IPS-18a (cell line): ENCODE results near the gene RHO.
"Not testable (repeated sequence)": the region's sequence is repeated elsewhere in the genome, so short reads cannot be mapped to it uniquely, and the experiment has no call there.

ENCODE experiments used
- H3K27ac ChIP-seq: one replicate; pipeline ENCODE4 v1.5.1; 2013; ENCODE audit warnings: low read length
- H3K27me3 ChIP-seq: one replicate; pipeline ENCODE4 v1.6.1; 2013; ENCODE audit warnings: mild to moderate bottlenecking, low read length; ENCODE audit not compliant: control insufficient read depth, insufficient read depth
- H3K36me3 ChIP-seq: one replicate; pipeline ENCODE4 v1.6.1; 2013; ENCODE audit warnings: low read depth, low read length; ENCODE audit not compliant: control insufficient read depth
- H3K4me1 ChIP-seq: one replicate; pipeline ENCODE4 v1.6.1; 2013; ENCODE audit warnings: low read depth, low read length; ENCODE audit not compliant: control insufficient read depth
- H3K4me3 ChIP-seq: one replicate; pipeline ENCODE4 v1.5.1; 2013; ENCODE audit warnings: low read length
- H3K9ac ChIP-seq: one replicate; pipeline ENCODE4 v1.6.1; 2013; ENCODE audit warnings: mild to moderate bottlenecking, low read length, moderate library complexity
- H3K9me3 ChIP-seq: one replicate; pipeline ENCODE4 v1.6.1; 2013; ENCODE audit warnings: low read depth, low read length; ENCODE audit not compliant: control insufficient read depth

RHO gene

GRCh38 chr3:129490273-129490675, 38.2 kb upstream of the RHO start:
- Histone ChIP-seq H3K36me3 (no peaks in the 10 kb centered on the region), H3K9ac (no peak overlapping the region), H3K9me3 (no peaks in the 10 kb centered on the region), H3K4me3 (no peak overlapping the region), H3K4me1 (peaks cover 14% of the 10 kb centered on the region), H3K27ac (no peak overlapping the region), H3K27me3 (no peaks in the 10 kb centered on the region)

- not testable (repeated sequence) for H3K9ac ChIP-seq, H3K4me3 ChIP-seq, H3K27me3 ChIP-seq, H3K36me3 ChIP-seq, H3K27ac ChIP-seq, H3K9me3 ChIP-seq
- H3K4me1 ChIP-seq, result peaks cover 14% of the 10 kb centered on the region
Measured at GRCh38 chr3:129491077-129491476, 37.4 kb upstream of the RHO start.

- Histone ChIP-seq H3K36me3 (no peaks in the 10 kb centered on the region), H3K9me3 (no peaks in the 10 kb centered on the region), H3K4me1 (peaks cover 7% of the 10 kb centered on the region), H3K27ac (no peak overlapping the region), H3K9ac (no peak overlapping the region), H3K4me3 (no peak overlapping the region), H3K27me3 (no peaks in the 10 kb centered on the region)
Measured at GRCh38 chr3:129491794-129492193, 36.6 kb upstream of the RHO start.

GRCh38 chr3:129492691-129493090, 35.7 kb upstream of the RHO start:
- Histone ChIP-seq H3K4me1 (peaks cover 5% of the 10 kb centered on the region), H3K27ac (no peak overlapping the region), H3K9ac (no peak overlapping the region), H3K27me3 (no peaks in the 10 kb centered on the region), H3K36me3 (no peaks in the 10 kb centered on the region), H3K9me3 (no peaks in the 10 kb centered on the region), H3K4me3 (no peak overlapping the region)

- no peaks in the 10 kb centered on the region for H3K36me3 ChIP-seq
- no peak overlapping the region for H3K9ac ChIP-seq
- peaks cover 5% of the 10 kb centered on the region for H3K4me1 ChIP-seq
- H3K27me3 ChIP-seq, result no peaks in the 10 kb centered on the region
- H3K27ac ChIP-seq, result no peak overlapping the region
- H3K9me3 ChIP-seq, result no peaks in the 10 kb centered on the region
- H3K4me3 ChIP-seq, result no peak overlapping the region
Measured at GRCh38 chr3:129493206-129493605, 35.2 kb upstream of the RHO start.

- not testable (repeated sequence) for H3K9ac ChIP-seq, H3K9me3 ChIP-seq, H3K27ac ChIP-seq, H3K27me3 ChIP-seq, H3K4me3 ChIP-seq, H3K36me3 ChIP-seq, H3K4me1 ChIP-seq
Measured at GRCh38 chr3:129494499-129494898, 33.9 kb upstream of the RHO start.

- not testable (repeated sequence) for H3K4me1 ChIP-seq, H3K9ac ChIP-seq, H3K27me3 ChIP-seq, H3K9me3 ChIP-seq, H3K27ac ChIP-seq, H3K36me3 ChIP-seq, H3K4me3 ChIP-seq
Measured at GRCh38 chr3:129495006-129495639, 33.3 kb upstream of the RHO start.

GRCh38 chr3:129497876-129498275, 30.6 kb upstream of the RHO start:
- H3K4me1 ChIP-seq, H3K27ac ChIP-seq, H3K27me3 ChIP-seq, H3K4me3 ChIP-seq, H3K36me3 ChIP-seq, H3K9ac ChIP-seq, H3K9me3 ChIP-seq: not testable (repeated sequence)

GRCh38 chr3:129498603-129499488, 29.6 kb upstream of the RHO start:
- not testable (repeated sequence) for H3K27me3 ChIP-seq, H3K9me3 ChIP-seq, H3K27ac ChIP-seq, H3K9ac ChIP-seq, H3K4me1 ChIP-seq, H3K4me3 ChIP-seq, H3K36me3 ChIP-seq

GRCh38 chr3:129499604-129500333, 28.7 kb upstream of the RHO start:
- not testable (repeated sequence) for H3K27me3 ChIP-seq, H3K9me3 ChIP-seq, H3K9ac ChIP-seq, H3K4me3 ChIP-seq, H3K27ac ChIP-seq, H3K4me1 ChIP-seq, H3K36me3 ChIP-seq

GRCh38 chr3:129500334-129500658, 28.1 kb upstream of the RHO start:
- no peaks in the 10 kb centered on the region for H3K36me3 ChIP-seq
- H3K4me1 ChIP-seq, result peaks cover 4% of the 10 kb centered on the region
- no peak overlapping the region for H3K27ac ChIP-seq
- H3K27me3 ChIP-seq, result no peaks in the 10 kb centered on the region
- no peak overlapping the region for H3K4me3 ChIP-seq
- H3K9ac ChIP-seq, result no peak overlapping the region
- H3K9me3 ChIP-seq, result no peaks in the 10 kb centered on the region
